Activated CD8-positive, alpha-beta memory T cell treated with anti-CD3 and anti-CD28 coated beads for 4 hours (primary cell): ENCODE data around the gene SP140L.
A peak's percentile ranks its signal among the peaks of the same experiment; 100 is the strongest.
"Not testable (repeated sequence)": the region's sequence is repeated elsewhere in the genome, so short reads cannot be mapped to it uniquely, and the experiment has no call there.

ENCODE experiments used
- DNase-seq, 2 donors: peaks; one replicate each; pipeline ENCODE4 v3.0.0-alpha.2; 2020; ENCODE audit warnings: low read depth in 2 of 2

The SP140L gene

GRCh38 chr2:230362030-230362691 is 35.2 kb downstream of the SP140L start:
- DNase-seq, result no peak

GRCh38 chr2:230382108-230382507 is 55.1 kb downstream of the SP140L start:
- DNase-seq, result no peak

- DNase-seq, result no peak
These were observed 56.5 kb downstream of the SP140L start for GRCh38 chr2:230383453-230383852.

GRCh38 chr2:230384986-230385385 is 58.0 kb downstream of the SP140L start:
- DNase-seq, result no peak

GRCh38 chr2:230394301-230394700 is 67.3 kb downstream of the SP140L start:
- DNase-seq, result no peak

GRCh38 chr2:230398698-230399097 is 71.7 kb downstream of the SP140L start:
- DNase-seq, result not testable (repeated sequence)

- no peak for DNase-seq
These were observed 73.0 kb downstream of the SP140L start for GRCh38 chr2:230400041-230400440.

- no peak for DNase-seq
These were observed 73.5 kb downstream of the SP140L start for GRCh38 chr2:230400454-230400853.

GRCh38 chr2:230401026-230401425 is 74.0 kb downstream of the SP140L start:
- not testable (repeated sequence) for DNase-seq

- no peak for DNase-seq
These were observed 76.8 kb downstream of the SP140L start for GRCh38 chr2:230403746-230404145.

GRCh38 chr2:230405824-230406223 is 78.8 kb downstream of the SP140L start:
- DNase-seq, result no peak

- DNase-seq, result no peak
These were observed 81.3 kb downstream of the SP140L start for GRCh38 chr2:230408244-230408842.

- DNase-seq, result not testable (repeated sequence)
These were observed 82.3 kb downstream of the SP140L start for GRCh38 chr2:230409316-230409715.

- no peak for DNase-seq
These were observed 83.3 kb downstream of the SP140L start for GRCh38 chr2:230410263-230410662.

- no peak for DNase-seq
These were observed 84.0 kb downstream of the SP140L start for GRCh38 chr2:230410861-230411569.

- no peak for DNase-seq
These were observed 84.8 kb downstream of the SP140L start for GRCh38 chr2:230411570-230412370.

- no peak for DNase-seq
These were observed 85.3 kb downstream of the SP140L start for GRCh38 chr2:230412371-230412711.

GRCh38 chr2:230412846-230413245 is 85.9 kb downstream of the SP140L start:
- DNase-seq, result no peak

- no peak for DNase-seq
These were observed 86.5 kb downstream of the SP140L start for GRCh38 chr2:230413479-230413878.

- DNase-seq, result no peak
These were observed 87.3 kb downstream of the SP140L start for GRCh38 chr2:230414302-230414701.

- peak; percentile 67 to 73 for DNase-seq
These were observed 89.2 kb downstream of the SP140L start, which contains the start of gene SP100 for GRCh38 chr2:230416061-230416721. SP100 (plus strand) TSS chr2:230416201; CDS start chr2:230416297, 96 bp downstream.

- no peak for DNase-seq
These were observed 90.4 kb downstream of the SP140L start for GRCh38 chr2:230417436-230417835.
